Activated T-cell treated with anti-CD3 and anti-CD28 coated beads, Interleukin-2, amount 50 U/mL, for 72 hours (primary cell): Measurements from ENCODE around the gene HCN2. TPM values are rescaled to one million over a fixed set of nuclear protein-coding genes. Genes with fewer than 3 reads are reported as not detected.

Experiments
- ATAC-seq, 2 donors: fragments of 150-1000 bp; cut with Tn5 transposase; replicated peaks in 1 of 2; 2 replicates each; pipeline ENCODE4 v1.10.0; 2021; ENCODE audit warnings: moderate library complexity in 2 of 2, mild to moderate bottlenecking in 1 of 2
- DNase-seq, 2 donors: peaks; one replicate each; pipeline ENCODE4 v3.0.0; 2021 to 2022; ENCODE audit warnings: mixed read lengths in 1 of 2
- H3K27ac Mint-ChIP-seq: one replicate; pipeline ENCODE4 v1.8.0; 2022; ENCODE audit warnings: mild to moderate bottlenecking, moderate library complexity, mixed read lengths
- H3K27me3 Mint-ChIP-seq: one replicate; pipeline ENCODE4 v1.8.0; 2022; ENCODE audit warnings: low read depth, mixed read lengths
- H3K36me3 Mint-ChIP-seq, 2 donors: one replicate each; pipeline ENCODE4 v1.8.0; 2022; ENCODE audit warnings: mixed read lengths in 2 of 2, mild to moderate bottlenecking in 1 of 2; ENCODE audit not compliant: insufficient read depth in 2 of 2
- H3K4me1 Mint-ChIP-seq: one replicate; pipeline ENCODE4 v1.8.0; 2022; ENCODE audit warnings: low read depth, mixed read lengths
- H3K4me3 Mint-ChIP-seq, 2 donors: one replicate each; pipeline ENCODE4 v1.8.0; 2022; ENCODE audit warnings: mild to moderate bottlenecking in 2 of 2, mixed read lengths in 2 of 2, moderate library complexity in 2 of 2
- H3K9me3 Mint-ChIP-seq, 2 donors: one replicate each; pipeline ENCODE4 v1.8.0; 2022; ENCODE audit warnings: mixed read lengths in 2 of 2
- total RNA-seq, 2 donors: library from RNA; stranded (reverse); gene quantifications; one replicate each; pipeline ENCODE4 v1.2.3, GENCODE V29; 2022

HCN2 gene
- total RNA-seq, 2 donors from 2014 or later, result 0.81 to 1.1 TPM

DNA sequence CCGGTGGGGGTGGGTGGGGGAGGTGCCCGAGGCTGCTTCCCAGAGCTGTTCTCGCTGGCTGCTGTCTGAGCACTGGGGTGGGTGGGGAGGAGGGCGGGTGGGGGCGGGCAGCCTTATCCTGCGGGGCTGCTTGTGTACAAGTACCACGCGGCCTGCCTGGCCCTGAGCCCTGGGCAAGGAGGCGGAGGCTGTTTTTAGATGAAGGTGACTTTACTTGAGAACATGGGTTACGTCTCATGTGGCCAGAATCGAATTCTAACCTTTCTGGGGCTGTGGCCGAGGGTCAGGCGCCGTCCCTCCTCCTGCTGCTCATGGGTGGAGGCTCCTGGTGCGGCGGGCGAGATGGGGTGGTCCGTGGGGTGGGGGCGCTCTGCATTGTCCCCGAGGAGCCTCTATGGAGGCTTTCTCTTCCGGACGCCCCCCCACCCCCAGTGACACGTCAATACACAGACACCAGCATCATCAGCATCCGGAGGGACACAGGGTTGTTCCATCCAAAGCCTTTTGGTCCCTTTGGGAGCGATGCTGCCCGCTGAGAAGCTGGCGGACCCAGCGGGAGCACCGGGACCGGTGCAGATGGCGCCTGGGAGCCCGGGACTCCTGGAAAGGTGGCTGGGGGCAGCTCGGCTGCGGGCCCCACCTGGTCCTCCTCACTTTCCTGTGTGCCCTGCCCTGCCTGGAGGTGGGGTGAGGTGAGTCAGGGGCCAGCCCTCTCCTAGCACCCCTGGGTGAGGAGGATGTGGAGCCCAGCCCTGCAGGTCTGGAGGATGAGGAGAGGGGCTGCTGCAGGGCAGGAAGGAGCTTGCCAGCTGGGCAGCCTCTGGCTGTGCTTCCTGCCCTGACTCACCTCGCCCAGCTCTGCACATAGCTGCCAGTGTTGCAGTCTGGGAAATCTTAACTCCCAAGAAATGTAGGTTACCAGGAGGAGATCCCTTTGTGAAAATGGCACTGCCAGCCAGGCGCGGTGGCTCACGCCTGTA, 13.9 kb upstream of the HCN2 start:
- no peak overlapping the region for H3K4me3 Mint-ChIP-seq
- H3K27ac Mint-ChIP-seq, result no peak overlapping the region
- ATAC-seq (no peak), DNase-seq (no peak)
- no peaks in the 10 kb centered on the region for H3K9me3 Mint-ChIP-seq
- peaks cover 39% of the 10 kb centered on the region for H3K4me1 Mint-ChIP-seq
- no peaks in the 10 kb centered on the region for H3K36me3 Mint-ChIP-seq
- H3K27me3 Mint-ChIP-seq, result no peaks in the 10 kb centered on the region

DNA sequence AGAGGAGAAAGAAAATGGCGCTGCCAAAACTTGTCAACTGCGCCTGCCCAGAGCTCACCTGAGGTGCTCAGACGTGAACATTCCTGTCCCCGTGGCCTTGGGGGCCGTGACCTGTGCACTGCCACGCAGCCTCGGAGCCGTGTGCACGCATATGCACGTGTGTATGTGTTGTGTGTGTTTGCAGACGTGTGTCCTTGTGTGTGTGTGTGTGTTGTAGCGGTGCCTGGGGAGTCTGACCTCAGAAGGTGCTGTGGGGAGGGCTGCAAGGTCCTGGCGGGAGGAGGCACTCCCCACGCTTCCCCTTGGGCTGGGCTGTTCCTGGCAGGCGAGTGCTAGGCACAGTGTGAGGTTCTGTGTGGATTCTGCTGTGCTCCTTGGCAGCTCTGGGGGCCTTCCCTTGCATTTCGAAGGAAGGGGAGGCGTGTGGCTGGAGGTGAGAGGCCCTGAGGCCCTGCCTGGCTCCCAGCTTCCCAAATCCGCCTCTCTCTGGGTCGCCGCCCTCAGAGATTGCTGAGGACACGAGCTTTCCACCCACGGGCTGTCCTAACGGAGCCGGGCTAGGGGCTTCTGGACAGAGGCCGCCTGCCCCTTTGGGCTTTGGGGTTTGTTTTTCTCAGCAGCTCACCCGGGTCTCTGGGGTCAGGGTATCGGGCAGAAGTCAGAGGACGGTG, 12.8 kb upstream of the HCN2 start:
- no peaks in the 10 kb centered on the region for H3K9me3 Mint-ChIP-seq
- no peak overlapping the region for H3K27ac Mint-ChIP-seq
- DNase-seq, result no peak
- H3K27me3 Mint-ChIP-seq, result no peaks in the 10 kb centered on the region
- H3K36me3 Mint-ChIP-seq, result no peaks in the 10 kb centered on the region
- H3K4me1 Mint-ChIP-seq, result peaks cover 32% of the 10 kb centered on the region
- no peak for ATAC-seq
- no peak overlapping the region for H3K4me3 Mint-ChIP-seq

DNA sequence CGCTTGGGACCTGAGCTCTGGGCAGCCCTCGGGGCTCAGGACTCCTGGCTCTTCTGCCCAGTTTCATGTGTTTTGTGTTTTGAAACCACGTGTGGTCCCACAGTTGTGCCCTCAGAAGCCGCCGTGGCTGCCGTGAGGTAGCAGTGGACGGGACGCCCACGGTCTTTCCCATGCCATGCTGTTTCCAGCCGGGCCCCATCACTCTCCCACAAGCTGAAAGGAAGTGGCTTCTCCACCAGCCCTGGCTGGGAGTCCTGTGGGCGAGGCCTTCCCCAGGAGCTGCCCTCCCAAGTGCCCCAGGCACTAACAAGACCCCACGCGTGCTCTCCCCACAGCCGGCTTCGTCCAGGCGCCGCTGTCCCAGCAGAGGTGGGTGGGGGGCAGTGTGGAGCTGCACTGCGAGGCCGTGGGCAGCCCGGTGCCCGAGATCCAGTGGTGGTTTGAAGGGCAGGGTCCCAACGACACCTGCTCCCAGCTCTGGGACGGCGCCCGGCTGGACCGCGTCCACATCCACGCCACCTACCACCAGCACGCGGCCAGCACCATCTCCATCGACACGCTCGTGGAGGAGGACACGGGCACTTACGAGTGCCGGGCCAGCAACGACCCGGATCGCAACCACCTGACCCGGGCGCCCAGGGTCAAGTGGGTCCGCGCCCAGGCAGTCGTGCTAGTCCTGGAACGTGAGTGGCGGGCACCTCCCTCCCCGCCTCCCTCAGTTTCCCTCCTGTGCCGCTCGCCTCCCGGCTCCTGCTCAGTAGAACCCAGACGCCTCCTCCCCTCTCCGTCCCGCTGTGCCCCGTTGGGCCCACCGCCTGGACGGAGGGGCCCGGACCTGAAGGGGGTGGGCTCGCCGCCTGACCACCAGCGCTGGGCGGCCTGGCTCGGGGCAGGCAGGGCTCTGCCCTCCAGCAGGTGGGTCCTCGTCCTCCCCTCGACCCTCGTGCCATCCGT, 12.0 kb upstream of the HCN2 start:
- Mint-ChIP-seq H3K27me3 (no peaks in the 10 kb centered on the region), H3K4me3 (no peak overlapping the region), H3K4me1 (peaks cover 28% of the 10 kb centered on the region), H3K36me3 (no peaks in the 10 kb centered on the region), H3K27ac (no peak overlapping the region), H3K9me3 (no peaks in the 10 kb centered on the region)
- no peak for ATAC-seq
- no peak for DNase-seq

DNA sequence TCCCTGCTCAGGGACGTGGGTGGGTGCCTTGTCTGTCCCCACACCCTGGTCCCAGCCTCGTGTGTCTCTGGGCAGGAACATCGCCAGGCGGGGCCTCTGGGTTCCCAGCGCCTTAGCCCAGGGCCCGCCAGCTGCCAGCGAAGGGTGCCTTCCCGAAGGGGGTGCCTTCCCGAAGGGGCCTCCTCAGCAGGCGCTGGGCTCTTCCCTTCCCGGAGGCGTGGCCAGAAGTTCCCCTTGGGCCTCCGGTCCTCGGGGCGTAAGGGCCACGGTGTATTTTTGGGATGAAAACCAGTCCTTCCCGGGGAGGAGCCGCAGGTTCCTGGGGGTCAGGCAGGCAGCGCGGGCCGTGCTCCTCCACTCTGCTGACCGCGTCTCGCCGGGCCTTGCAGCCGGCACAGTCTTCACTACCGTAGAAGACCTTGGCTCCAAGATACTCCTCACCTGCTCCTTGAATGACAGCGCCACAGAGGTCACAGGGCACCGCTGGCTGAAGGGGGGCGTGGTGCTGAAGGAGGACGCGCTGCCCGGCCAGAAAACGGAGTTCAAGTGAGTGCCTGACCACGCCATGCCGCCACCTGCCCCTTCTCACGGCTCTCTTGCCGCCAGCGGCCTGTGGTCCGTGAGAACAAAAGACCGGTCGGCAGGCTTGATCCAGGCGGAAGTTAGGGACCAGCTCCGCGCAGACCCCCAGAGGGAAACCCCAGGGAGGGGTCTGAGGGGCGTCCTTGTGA, 10.4 kb upstream of the HCN2 start:
- ATAC-seq (no peak), DNase-seq (no peak)
- no peak overlapping the region for H3K4me3 Mint-ChIP-seq
- no peak overlapping the region for H3K27ac Mint-ChIP-seq
- no peaks in the 10 kb centered on the region for H3K9me3 Mint-ChIP-seq
- H3K36me3 Mint-ChIP-seq, result no peaks in the 10 kb centered on the region
- H3K4me1 Mint-ChIP-seq, result peaks cover 17% of the 10 kb centered on the region
- no peaks in the 10 kb centered on the region for H3K27me3 Mint-ChIP-seq

DNA sequence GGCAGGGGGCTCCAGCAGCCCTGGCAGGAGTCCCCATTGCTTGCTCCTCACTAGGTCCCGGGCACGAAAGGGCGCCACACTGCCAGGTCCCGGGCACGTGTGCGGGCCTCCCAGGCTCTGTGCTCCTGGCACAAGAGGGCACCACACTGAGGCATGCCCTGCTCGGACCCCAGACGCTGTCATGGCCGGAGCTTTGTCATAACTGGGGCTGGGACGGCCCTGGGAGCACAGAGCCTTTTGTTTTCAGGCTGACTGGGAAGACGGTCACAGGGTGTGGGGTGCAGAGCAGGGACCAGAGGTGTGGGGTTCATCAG, 9.9 kb upstream of the HCN2 start:
- Mint-ChIP-seq H3K4me1 (peaks cover 12% of the 10 kb centered on the region), H3K27ac (no peak overlapping the region), H3K4me3 (no peak overlapping the region), H3K27me3 (no peaks in the 10 kb centered on the region), H3K36me3 (no peaks in the 10 kb centered on the region), H3K9me3 (no peaks in the 10 kb centered on the region)
- ATAC-seq (no peak), DNase-seq (no peak)

DNA sequence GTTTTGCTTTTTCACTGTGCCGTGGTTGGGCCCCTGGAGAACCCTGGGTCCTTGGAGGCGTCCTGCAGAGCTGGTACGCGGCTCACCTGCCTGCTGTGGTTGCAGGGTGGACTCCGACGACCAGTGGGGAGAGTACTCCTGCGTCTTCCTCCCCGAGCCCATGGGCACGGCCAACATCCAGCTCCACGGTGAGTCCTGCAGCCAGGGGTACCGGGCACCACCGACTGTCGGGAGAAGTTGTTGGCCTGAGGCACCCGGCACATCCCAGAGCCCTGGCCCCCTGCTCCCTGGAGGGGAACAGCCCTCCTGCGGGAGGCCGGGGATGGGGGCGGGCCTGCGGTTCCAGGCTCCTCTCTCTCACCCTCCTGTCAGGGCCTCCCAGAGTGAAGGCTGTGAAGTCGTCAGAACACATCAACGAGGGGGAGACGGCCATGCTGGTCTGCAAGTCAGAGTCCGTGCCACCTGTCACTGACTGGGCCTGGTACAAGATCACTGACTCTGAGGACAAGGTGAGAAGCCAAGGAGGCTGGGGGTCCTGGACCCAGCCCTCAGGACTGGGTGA, 9.3 kb upstream of the HCN2 start:
- no peaks in the 10 kb centered on the region for H3K36me3 Mint-ChIP-seq
- no peak for DNase-seq
- ATAC-seq, result no peak
- no peaks in the 10 kb centered on the region for H3K9me3 Mint-ChIP-seq
- no peaks in the 10 kb centered on the region for H3K27me3 Mint-ChIP-seq
- peaks cover 7% of the 10 kb centered on the region for H3K4me1 Mint-ChIP-seq
- H3K4me3 Mint-ChIP-seq, result no peak overlapping the region
- H3K27ac Mint-ChIP-seq, result no peak overlapping the region

DNA sequence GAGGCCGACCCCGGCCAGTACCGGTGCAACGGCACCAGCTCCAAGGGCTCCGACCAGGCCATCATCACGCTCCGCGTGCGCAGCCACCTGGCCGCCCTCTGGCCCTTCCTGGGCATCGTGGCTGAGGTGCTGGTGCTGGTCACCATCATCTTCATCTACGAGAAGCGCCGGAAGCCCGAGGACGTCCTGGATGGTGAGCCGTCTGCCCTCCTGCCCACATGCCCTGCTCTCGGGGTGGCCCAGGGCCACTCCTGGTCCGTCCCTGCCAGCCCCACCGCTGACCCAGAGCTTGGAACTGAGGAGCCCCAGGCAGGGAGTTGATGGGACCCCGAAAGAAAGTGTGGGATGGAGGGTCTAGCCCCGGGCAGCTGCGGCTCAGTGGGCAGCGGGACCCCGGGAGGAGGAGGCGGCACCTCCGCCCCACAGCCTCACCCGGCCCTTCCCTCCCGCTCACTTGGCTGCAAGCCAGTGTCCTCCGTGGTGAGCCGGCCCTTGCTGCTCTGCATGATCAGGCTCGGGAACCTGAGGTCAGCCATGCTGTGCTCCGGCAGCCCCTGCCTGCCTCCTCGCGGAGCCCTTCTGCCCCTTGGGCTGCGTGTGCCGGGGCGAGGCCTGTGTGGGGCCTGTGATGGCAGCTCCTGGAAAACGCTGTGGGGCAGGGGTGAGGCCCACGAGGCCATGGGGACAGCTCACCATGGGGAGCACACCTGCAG, 8.1 kb upstream of the HCN2 start:
- peaks cover under 1% of the 10 kb centered on the region for H3K4me1 Mint-ChIP-seq
- ATAC-seq (no peak), DNase-seq (no peak)
- no peaks in the 10 kb centered on the region for H3K27me3 Mint-ChIP-seq
- no peaks in the 10 kb centered on the region for H3K9me3 Mint-ChIP-seq
- H3K27ac Mint-ChIP-seq, result no peak overlapping the region
- no peaks in the 10 kb centered on the region for H3K36me3 Mint-ChIP-seq
- no peak overlapping the region for H3K4me3 Mint-ChIP-seq

DNA sequence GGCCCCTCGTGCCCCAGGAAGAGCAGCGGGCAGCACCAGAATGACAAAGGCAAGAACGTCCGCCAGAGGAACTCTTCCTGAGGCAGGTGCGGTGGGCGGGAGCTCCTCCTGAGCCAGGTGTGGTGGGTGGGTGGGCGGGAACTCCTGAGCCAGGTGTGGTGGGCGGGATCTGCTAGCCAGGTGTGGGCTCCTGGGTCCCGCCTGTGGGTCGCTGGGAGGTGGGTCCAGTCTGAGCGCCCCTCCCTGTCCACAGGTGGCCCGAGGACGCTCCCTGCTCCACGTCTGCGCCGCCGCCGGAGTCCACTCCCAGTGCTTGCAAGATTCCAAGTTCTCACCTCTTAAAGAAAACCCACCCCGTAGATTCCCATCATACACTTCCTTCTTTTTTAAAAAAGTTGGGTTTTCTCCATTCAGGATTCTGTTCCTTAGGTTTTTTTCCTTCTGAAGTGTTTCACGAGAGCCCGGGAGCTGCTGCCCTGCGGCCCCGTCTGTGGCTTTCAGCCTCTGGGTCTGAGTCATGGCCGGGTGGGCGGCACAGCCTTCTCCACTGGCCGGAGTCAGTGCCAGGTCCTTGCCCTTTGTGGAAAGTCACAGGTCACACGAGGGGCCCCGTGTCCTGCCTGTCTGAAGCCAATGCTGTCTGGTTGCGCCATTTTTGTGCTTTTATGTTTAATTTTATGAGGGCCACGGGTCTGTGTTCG, 7.0 kb upstream of the HCN2 start:
- no peaks in the 10 kb centered on the region for H3K36me3 Mint-ChIP-seq
- H3K4me1 Mint-ChIP-seq, result no peaks in the 10 kb centered on the region
- H3K4me3 Mint-ChIP-seq, result no peak overlapping the region
- no peaks in the 10 kb centered on the region for H3K27me3 Mint-ChIP-seq
- no peak overlapping the region for H3K27ac Mint-ChIP-seq
- H3K9me3 Mint-ChIP-seq, result no peaks in the 10 kb centered on the region
- ATAC-seq (no peak), DNase-seq (no peak)

DNA sequence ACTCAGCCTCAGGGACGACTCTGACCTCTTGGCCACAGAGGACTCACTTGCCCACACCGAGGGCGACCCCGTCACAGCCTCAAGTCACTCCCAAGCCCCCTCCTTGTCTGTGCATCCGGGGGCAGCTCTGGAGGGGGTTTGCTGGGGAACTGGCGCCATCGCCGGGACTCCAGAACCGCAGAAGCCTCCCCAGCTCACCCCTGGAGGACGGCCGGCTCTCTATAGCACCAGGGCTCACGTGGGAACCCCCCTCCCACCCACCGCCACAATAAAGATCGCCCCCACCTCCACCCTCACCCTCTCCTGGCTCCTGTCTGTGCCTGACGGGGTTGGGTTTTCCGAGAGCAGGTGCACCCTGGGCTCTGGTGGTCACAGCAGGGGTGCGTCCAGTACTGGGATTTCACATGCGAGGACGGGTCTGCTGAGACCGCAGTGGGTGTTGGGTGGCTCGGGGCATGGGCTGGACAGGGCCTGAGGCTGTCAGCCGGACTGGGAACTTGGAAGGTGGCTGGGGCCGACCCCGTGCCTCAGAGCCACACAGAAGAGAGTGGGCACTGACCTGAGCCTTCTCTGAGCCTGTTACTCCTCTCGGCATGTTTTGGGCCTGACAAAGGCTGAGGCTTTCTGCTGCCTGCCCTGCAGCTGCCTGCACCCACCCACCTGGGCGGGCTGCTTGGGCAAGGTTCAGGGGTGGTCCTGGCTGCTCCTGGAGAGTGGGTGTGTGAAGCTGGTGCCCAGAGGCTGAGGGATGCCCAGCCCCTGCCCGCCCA, 6.3 kb upstream of the HCN2 start:
- no peaks in the 10 kb centered on the region for H3K27me3 Mint-ChIP-seq
- H3K27ac Mint-ChIP-seq, result no peak overlapping the region
- DNase-seq, result no peak
- no peaks in the 10 kb centered on the region for H3K36me3 Mint-ChIP-seq
- ATAC-seq, result no peak
- H3K9me3 Mint-ChIP-seq, result no peaks in the 10 kb centered on the region
- peaks cover 5% of the 10 kb centered on the region for H3K4me1 Mint-ChIP-seq
- H3K4me3 Mint-ChIP-seq, result no peak overlapping the region

DNA sequence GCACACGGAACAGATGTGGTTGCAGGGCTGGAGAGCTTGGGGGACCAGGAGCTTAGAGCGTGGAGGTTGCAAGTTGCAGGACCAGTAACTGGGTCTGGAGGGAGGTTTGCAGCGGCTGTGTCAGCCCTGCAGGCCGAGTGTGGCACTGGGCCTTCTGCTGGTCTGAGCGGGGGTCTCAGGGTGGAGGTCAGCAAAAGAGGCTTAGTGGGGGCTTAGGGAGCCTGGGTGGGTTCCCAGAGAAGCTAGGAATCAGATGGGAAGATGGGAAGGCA, 5.8 kb upstream of the HCN2 start:
- Mint-ChIP-seq H3K27me3 (peaks cover 3% of the 10 kb centered on the region), H3K36me3 (no peaks in the 10 kb centered on the region), H3K27ac (no peak overlapping the region), H3K4me3 (no peak overlapping the region), H3K9me3 (no peaks in the 10 kb centered on the region), H3K4me1 (peaks cover 9% of the 10 kb centered on the region)
- ATAC-seq (no peak), DNase-seq (no peak)
